ENCODE results near the gene AGO3.
"Not testable (repeated sequence)": the region's sequence is repeated elsewhere in the genome, so short reads cannot be mapped to it uniquely, and the experiment has no call there.

The AGO3 gene

GRCh38 chr1:36016686-36017085 lies 85.8 kb downstream of the AGO3 start:
- Histone ChIP-seq H3K9me3 (ENCODE audit: control insufficient read depth, low read depth, low read length) (no peaks in the 10 kb centered on the region), H3K27me3 (ENCODE audit: control insufficient read depth, insufficient read depth, low read length) (no peaks in the 10 kb centered on the region), H3K36me3 (ENCODE audit: control insufficient read depth, low read depth, low read length) (peaks cover 20% of the 10 kb centered on the region), H3K9ac (ENCODE audit: low read length) (no peak overlapping the region), H3K27ac (ENCODE audit: low read length) (no peak overlapping the region), H3K4me3 (ENCODE audit: low read length) (no peak overlapping the region), H3K4me1 (ENCODE audit: control insufficient read depth, low read depth, low read length) (no peaks in the 10 kb centered on the region)

GRCh38 chr1:36023098-36023769 lies 92.3 kb downstream of the AGO3 start:
- Histone ChIP-seq H3K9ac (ENCODE audit: low read length) (no peak overlapping the region), H3K36me3 (ENCODE audit: control insufficient read depth, low read depth, low read length) (peaks cover 10% of the 10 kb centered on the region), H3K27me3 (ENCODE audit: control insufficient read depth, insufficient read depth, low read length) (no peaks in the 10 kb centered on the region), H3K4me3 (ENCODE audit: low read length) (no peak overlapping the region), H3K9me3 (ENCODE audit: control insufficient read depth, low read depth, low read length) (no peaks in the 10 kb centered on the region), H3K27ac (ENCODE audit: low read length) (no peak overlapping the region), H3K4me1 (ENCODE audit: control insufficient read depth, low read depth, low read length) (no peaks in the 10 kb centered on the region)

- H3K9me3 ChIP-seq (ENCODE audit: control insufficient read depth, low read depth, low read length); H3K27me3 ChIP-seq (ENCODE audit: control insufficient read depth, insufficient read depth, low read length); H3K4me3 ChIP-seq (ENCODE audit: low read length); H3K9ac ChIP-seq (ENCODE audit: low read length); H3K27ac ChIP-seq (ENCODE audit: low read length); H3K4me1 ChIP-seq (ENCODE audit: control insufficient read depth, low read depth, low read length); H3K36me3 ChIP-seq (ENCODE audit: control insufficient read depth, low read depth, low read length): not testable (repeated sequence)
Measured at GRCh38 chr1:36024024-36024423, 93.1 kb downstream of the AGO3 start.

- Histone ChIP-seq H3K27me3 (ENCODE audit: control insufficient read depth, insufficient read depth, low read length) (no peaks in the 10 kb centered on the region), H3K36me3 (ENCODE audit: control insufficient read depth, low read depth, low read length) (peaks cover 10% of the 10 kb centered on the region), H3K27ac (ENCODE audit: low read length) (no peak overlapping the region)
Measured at GRCh38 chr1:36024847-36025246, 93.9 kb downstream of the AGO3 start.

GRCh38 chr1:36027766-36028165 lies 96.9 kb downstream of the AGO3 start:
- peaks cover 15% of the 10 kb centered on the region for H3K36me3 ChIP-seq (ENCODE audit: control insufficient read depth, low read depth, low read length)
- H3K27ac ChIP-seq (ENCODE audit: low read length): no peak overlapping the region
- H3K9me3 ChIP-seq (ENCODE audit: control insufficient read depth, low read depth, low read length): no peaks in the 10 kb centered on the region
- no peaks in the 10 kb centered on the region for H3K4me1 ChIP-seq (ENCODE audit: control insufficient read depth, low read depth, low read length)
- no peaks in the 10 kb centered on the region for H3K27me3 ChIP-seq (ENCODE audit: control insufficient read depth, insufficient read depth, low read length)
- no peak overlapping the region for H3K4me3 ChIP-seq (ENCODE audit: low read length)
- no peak overlapping the region for H3K9ac ChIP-seq (ENCODE audit: low read length)

More at GRCh38 chr1:36024847-36025246, 93.9 kb downstream of the AGO3 start:
- Histone ChIP-seq H3K4me1 (ENCODE audit: control insufficient read depth, low read depth, low read length) (no peaks in the 10 kb centered on the region), H3K9me3 (ENCODE audit: control insufficient read depth, low read depth, low read length) (no peaks in the 10 kb centered on the region), H3K9ac (ENCODE audit: low read length) (no peak overlapping the region), H3K4me3 (ENCODE audit: low read length) (no peak overlapping the region)

GRCh38 chr1:36031441-36031840 lies 100.5 kb downstream of the AGO3 start:
- H3K4me1 ChIP-seq (ENCODE audit: control insufficient read depth, low read depth, low read length): no peaks in the 10 kb centered on the region
- no peaks in the 10 kb centered on the region for H3K27me3 ChIP-seq (ENCODE audit: control insufficient read depth, insufficient read depth, low read length)
- no peak overlapping the region for H3K9ac ChIP-seq (ENCODE audit: low read length)
- no peak overlapping the region for H3K27ac ChIP-seq (ENCODE audit: low read length)
- no peak overlapping the region for H3K4me3 ChIP-seq (ENCODE audit: low read length)
- H3K36me3 ChIP-seq (ENCODE audit: control insufficient read depth, low read depth, low read length): peaks cover 16% of the 10 kb centered on the region
- H3K9me3 ChIP-seq (ENCODE audit: control insufficient read depth, low read depth, low read length): no peaks in the 10 kb centered on the region

GRCh38 chr1:36034692-36035091 lies 103.8 kb downstream of the AGO3 start:
- Histone ChIP-seq H3K4me3 (ENCODE audit: low read length) (no peak overlapping the region), H3K4me1 (ENCODE audit: control insufficient read depth, low read depth, low read length) (no peaks in the 10 kb centered on the region), H3K27me3 (ENCODE audit: control insufficient read depth, insufficient read depth, low read length) (no peaks in the 10 kb centered on the region), H3K9me3 (ENCODE audit: control insufficient read depth, low read depth, low read length) (no peaks in the 10 kb centered on the region), H3K9ac (ENCODE audit: low read length) (no peak overlapping the region), H3K36me3 (ENCODE audit: control insufficient read depth, low read depth, low read length) (peaks cover 9% of the 10 kb centered on the region), H3K27ac (ENCODE audit: low read length) (no peak overlapping the region)

GRCh38 chr1:36035154-36035553 lies 104.2 kb downstream of the AGO3 start:
- Histone ChIP-seq H3K27me3 (ENCODE audit: control insufficient read depth, insufficient read depth, low read length) (no peaks in the 10 kb centered on the region), H3K27ac (ENCODE audit: low read length) (no peak overlapping the region), H3K4me3 (ENCODE audit: low read length) (no peak overlapping the region), H3K4me1 (ENCODE audit: control insufficient read depth, low read depth, low read length) (no peaks in the 10 kb centered on the region), H3K36me3 (ENCODE audit: control insufficient read depth, low read depth, low read length) (peaks cover 11% of the 10 kb centered on the region), H3K9ac (ENCODE audit: low read length) (no peak overlapping the region), H3K9me3 (ENCODE audit: control insufficient read depth, low read depth, low read length) (no peaks in the 10 kb centered on the region)

- Histone ChIP-seq H3K27ac (ENCODE audit: low read length) (no peak overlapping the region), H3K4me1 (ENCODE audit: control insufficient read depth, low read depth, low read length) (no peaks in the 10 kb centered on the region), H3K9ac (ENCODE audit: low read length) (no peak overlapping the region), H3K36me3 (ENCODE audit: control insufficient read depth, low read depth, low read length) (peaks cover 31% of the 10 kb centered on the region), H3K27me3 (ENCODE audit: control insufficient read depth, insufficient read depth, low read length) (no peaks in the 10 kb centered on the region), H3K9me3 (ENCODE audit: control insufficient read depth, low read depth, low read length) (no peaks in the 10 kb centered on the region), H3K4me3 (ENCODE audit: low read length) (no peak overlapping the region)
Measured at GRCh38 chr1:36040238-36040637, 109.3 kb downstream of the AGO3 start.

GRCh38 chr1:36051821-36052220 lies 120.9 kb downstream of the AGO3 start:
- Histone ChIP-seq H3K36me3 (ENCODE audit: control insufficient read depth, low read depth, low read length) (peaks cover 5% of the 10 kb centered on the region), H3K9ac (ENCODE audit: low read length) (no peak overlapping the region), H3K27me3 (ENCODE audit: control insufficient read depth, insufficient read depth, low read length) (no peaks in the 10 kb centered on the region), H3K9me3 (ENCODE audit: control insufficient read depth, low read depth, low read length) (no peaks in the 10 kb centered on the region), H3K27ac (ENCODE audit: low read length) (no peak overlapping the region), H3K4me3 (ENCODE audit: low read length) (no peak overlapping the region), H3K4me1 (ENCODE audit: control insufficient read depth, low read depth, low read length) (no peaks in the 10 kb centered on the region)

- H3K4me3 ChIP-seq (ENCODE audit: low read length): no peak overlapping the region
- no peaks in the 10 kb centered on the region for H3K4me1 ChIP-seq (ENCODE audit: control insufficient read depth, low read depth, low read length)
- H3K9ac ChIP-seq (ENCODE audit: low read length): no peak overlapping the region
- no peak overlapping the region for H3K27ac ChIP-seq (ENCODE audit: low read length)
- H3K36me3 ChIP-seq (ENCODE audit: control insufficient read depth, low read depth, low read length): peaks cover 5% of the 10 kb centered on the region
- H3K27me3 ChIP-seq (ENCODE audit: control insufficient read depth, insufficient read depth, low read length): no peaks in the 10 kb centered on the region
- H3K9me3 ChIP-seq (ENCODE audit: control insufficient read depth, low read depth, low read length): no peaks in the 10 kb centered on the region
Measured at GRCh38 chr1:36053978-36054377, 123.1 kb downstream of the AGO3 start.

- Histone ChIP-seq H3K36me3 (ENCODE audit: control insufficient read depth, low read depth, low read length) (peaks cover 5% of the 10 kb centered on the region), H3K27me3 (ENCODE audit: control insufficient read depth, insufficient read depth, low read length) (no peaks in the 10 kb centered on the region), H3K27ac (ENCODE audit: low read length) (no peak overlapping the region), H3K9me3 (ENCODE audit: control insufficient read depth, low read depth, low read length) (no peaks in the 10 kb centered on the region), H3K9ac (ENCODE audit: low read length) (no peak overlapping the region), H3K4me3 (ENCODE audit: low read length) (no peak overlapping the region), H3K4me1 (ENCODE audit: control insufficient read depth, low read depth, low read length) (no peaks in the 10 kb centered on the region)
Measured at GRCh38 chr1:36055706-36056105, 124.8 kb downstream of the AGO3 start.
